HG02973 (cell line): ENCODE results near the gene POU2F3.

ENCODE experiments used
- ATAC-seq: cut with Tn5 transposase; IDR thresholded peaks from one replicate; pipeline ENCODE4 v1.9.1; 2021; ENCODE audit warnings: moderate library complexity; ENCODE audit not compliant: unreplicated experiment

The POU2F3 gene

DNA sequence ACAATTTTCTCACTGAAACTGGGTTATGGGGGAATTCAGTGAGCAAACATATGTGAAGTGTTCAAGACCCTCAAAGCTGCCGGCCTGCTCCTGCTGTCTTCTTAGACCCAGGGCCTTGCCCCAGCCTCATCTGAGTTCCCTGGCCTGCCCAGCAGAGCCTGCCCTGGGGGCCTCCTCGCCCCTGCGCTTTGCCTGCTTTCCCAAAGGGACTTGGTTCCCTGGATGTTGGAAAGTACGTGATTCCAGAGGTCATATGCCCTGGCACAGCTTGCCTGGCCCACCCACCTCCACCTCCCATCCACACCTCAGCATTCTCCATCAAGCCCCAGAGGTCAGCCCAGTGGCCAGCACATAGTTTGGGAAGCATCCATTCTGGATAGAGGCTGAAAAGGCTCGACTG, 13.7 kb upstream of the POU2F3 start:
- no peak for ATAC-seq

DNA sequence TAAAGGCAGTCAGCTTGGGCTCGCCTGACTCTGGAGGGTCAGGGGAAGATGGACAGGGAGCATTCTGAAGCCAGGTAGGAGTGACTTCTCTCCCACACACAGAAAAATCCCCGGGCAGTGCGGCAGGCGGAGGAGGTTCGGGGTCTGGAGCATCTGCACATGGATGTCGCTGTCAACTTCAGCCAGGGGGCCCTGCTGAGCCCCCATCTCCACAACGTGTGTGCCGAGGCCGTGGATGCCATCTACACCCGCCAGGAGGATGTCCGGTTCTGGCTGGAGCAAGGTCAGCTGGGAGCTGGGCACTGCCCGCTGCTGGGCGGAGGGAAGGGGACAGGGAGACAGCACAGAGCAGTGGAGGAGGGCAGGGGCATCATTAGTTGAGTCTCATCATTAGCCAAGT, 13.2 kb upstream of the POU2F3 start:
- no peak for ATAC-seq

DNA sequence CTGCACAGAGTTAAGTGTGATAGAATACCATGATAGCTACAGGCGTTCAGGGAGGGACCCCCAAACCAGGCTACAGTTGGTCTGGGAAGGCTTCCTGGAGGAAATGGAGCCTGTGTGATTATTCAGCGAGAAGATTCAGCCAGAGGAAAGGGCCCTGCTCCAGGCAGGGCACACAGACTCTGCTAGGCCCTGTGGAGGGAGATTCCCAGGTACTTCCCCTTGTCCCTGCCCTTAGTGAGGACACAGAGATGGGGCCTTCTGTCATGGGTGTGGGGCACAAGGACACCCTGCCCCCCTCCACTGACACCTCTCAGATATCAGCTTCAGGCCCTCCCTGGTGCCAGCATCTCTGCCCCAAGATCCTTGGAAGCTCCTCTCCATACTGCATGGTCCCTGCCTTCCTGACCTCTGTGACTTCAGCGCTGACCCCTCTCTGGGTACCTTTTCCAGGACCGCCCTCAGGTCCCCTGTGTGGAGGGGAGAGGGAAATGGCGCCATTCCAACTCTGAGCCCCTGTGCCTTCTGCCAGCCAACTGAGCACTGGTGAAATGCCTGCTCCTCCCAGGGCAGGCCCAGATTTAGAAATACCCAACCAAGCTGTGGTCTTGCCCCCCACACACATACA, 12.6 kb upstream of the POU2F3 start:
- ATAC-seq, result no peak

DNA sequence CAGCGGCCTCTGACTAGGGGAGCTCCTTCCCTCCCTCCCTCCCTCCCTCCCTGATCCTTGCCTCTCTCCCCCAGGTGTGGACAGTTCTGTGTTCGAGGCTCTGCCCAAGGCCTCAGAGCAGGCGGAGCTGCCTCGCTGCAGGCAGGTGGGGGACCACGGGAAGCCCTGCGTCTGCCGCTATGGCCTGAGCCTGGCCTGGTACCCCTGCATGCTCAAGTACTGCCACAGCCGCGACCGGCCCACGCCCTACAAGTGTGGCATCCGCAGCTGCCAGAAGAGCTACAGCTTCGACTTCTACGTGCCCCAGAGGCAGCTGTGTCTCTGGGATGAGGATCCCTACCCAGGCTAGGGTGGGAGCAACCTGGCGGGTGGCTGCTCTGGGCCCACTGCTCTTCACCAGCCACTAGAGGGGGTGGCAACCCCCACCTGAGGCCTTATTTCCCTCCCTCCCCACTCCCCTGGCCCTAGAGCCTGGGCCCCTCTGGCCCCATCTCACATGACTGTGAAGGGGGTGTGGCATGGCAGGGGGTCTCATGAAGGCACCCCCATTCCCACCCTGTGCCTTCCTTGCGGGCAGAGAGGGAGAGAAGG, 11.1 kb upstream of the POU2F3 start:
- no peak for ATAC-seq

DNA sequence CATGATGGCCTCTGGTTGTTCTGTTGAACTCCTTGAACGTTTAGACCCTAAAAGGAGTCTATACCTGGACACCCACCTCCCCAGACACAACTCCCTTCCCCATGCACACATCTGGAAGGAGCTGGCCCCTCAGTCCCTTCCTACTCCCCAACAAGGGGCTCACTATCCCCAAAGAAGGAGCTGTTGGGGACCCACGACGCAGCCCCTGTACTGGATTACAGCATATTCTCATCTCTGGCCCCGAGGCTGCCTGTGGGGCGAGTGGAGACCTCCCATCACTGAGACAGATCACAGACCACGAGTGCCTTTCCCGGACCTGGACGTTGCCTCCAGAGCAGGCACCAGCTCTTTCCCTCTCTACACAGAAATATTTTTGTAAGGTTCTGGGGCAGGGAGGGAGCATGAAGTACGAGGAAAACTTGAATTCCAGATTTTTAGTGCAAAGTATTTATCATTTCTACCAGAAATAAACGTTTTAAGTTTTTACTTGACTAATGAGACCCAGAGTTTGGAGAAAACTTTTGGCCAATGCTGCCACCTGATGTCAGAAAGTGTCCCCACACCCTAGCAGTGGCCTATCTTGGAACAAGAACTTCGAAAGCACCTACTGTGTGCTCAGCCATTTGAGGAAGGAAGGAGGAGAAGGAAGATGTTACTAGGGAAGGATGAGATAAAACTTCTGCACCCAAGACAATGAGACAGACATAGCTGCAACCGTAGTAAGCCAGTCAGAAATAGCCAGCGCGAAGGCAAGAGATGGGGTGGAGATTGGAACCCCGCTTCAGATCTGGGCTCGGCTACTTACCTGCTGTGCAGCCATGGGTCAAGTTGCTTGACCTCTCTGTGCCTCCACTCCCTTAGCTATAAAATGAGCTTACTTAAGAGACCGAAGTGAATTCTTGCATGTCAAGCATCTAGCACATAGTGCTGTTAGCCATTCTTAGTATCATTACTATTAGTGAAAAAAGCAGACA, 10.2 kb upstream of the POU2F3 start:
- no peak for ATAC-seq

DNA sequence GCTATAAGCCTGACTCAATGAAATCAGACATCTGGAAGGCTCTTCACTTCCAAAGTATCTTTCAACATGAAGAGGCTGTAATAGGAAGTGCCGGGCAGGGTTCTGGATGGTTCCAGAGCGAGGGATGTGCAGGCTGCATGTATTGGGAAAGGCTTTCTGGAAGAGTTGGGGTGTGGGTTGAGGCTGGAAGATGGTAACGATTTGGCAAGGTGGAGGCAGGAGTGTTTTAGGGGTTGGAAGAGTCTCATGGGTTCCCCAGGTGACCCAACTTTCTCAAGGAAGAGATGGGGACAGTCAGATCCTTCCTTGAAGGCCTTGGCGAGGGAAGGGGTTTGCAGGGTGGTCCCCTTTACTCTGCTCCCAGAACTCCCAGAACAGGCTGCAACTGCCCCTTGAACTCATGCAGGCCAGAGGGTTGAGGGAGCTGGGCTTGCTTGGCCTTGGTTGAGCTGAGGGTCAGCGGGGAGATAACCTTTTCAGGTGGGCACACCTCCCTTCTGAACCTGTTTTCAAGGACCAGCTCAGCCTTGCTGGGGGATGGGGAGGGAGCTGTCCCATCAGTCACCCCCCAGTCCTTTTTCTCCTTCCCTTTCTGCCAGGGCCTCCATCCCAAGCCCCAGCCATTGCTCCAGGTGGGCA, 9.4 kb upstream of the POU2F3 start:
- ATAC-seq, result no peak

DNA sequence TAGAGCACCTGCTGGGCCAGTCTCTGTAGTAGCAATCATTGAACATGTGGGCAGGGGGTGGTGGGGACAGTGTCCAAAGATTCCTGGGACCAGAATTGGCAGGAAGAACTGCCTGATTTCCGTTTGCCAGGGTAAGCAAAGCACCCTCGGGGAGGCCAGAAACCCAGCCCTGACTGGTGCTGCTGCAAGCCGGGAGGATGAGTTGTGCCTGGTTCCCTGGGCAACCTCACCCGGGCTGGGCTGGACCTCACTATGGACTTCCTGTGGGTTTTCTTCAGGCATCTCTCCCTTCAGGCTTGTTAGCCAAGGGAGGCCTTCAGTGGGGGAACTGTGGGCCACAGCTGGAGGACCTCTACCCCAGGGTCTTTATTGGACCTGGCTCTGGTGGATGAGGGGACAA, 8.0 kb upstream of the POU2F3 start:
- no peak for ATAC-seq

DNA sequence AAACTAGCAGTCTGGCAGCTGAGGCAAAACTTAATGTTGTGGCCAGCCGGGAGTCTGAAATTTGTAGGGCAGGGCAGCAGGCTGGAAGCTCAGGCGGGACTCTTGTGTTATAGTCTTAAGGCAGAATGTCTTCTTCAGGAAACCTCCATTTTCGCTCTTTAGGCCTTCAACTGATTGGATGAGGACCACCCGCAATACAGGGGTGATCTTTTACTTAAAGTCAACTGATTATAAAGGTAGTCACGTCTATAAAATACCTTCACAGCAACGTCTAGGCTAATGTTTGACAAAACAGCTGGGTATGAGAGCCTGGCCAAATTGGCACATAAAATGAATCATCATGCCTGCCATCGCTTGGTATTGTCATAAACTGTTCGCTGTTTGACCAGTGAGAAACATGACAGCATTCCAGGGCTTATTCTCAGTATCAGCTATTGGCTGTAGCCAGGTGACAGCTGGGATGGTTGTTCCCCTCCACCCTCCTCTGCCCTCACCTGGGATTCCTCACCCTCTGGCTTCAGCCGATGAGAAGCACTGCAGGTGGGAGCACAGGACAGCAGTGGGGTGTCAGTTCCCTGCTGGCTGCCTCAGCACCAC, 6.6 kb upstream of the POU2F3 start:
- no peak for ATAC-seq

DNA sequence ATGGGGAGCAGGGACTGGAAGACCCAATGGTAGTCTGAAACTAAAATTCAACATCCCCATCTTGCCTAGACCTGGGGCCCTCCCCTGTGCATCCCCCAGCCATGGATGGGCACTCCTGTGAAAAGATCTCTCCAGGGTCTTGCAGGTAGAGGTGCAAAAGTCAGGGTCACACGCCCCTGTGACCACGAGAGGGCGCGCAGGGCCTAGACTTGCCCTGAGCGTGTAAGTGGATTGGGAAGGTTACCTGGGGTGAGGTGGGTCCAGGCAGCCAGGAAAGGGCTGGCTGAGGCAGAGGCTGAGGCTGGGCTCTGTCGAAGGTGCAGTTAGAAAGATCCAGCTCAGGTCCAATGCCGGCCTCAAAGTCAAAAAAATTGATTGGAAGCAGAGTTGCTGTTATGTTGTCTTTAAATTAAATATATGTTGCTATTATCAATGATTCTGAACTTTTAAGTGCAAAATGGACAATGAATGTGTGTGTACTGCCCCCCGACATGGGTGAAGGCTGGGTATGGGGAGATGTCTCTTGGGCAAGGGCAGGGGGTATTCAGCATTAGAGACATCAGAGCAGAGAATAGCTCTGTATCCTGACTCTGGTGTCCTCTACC, 4.8 kb upstream of the POU2F3 start:
- ATAC-seq, result no peak

DNA sequence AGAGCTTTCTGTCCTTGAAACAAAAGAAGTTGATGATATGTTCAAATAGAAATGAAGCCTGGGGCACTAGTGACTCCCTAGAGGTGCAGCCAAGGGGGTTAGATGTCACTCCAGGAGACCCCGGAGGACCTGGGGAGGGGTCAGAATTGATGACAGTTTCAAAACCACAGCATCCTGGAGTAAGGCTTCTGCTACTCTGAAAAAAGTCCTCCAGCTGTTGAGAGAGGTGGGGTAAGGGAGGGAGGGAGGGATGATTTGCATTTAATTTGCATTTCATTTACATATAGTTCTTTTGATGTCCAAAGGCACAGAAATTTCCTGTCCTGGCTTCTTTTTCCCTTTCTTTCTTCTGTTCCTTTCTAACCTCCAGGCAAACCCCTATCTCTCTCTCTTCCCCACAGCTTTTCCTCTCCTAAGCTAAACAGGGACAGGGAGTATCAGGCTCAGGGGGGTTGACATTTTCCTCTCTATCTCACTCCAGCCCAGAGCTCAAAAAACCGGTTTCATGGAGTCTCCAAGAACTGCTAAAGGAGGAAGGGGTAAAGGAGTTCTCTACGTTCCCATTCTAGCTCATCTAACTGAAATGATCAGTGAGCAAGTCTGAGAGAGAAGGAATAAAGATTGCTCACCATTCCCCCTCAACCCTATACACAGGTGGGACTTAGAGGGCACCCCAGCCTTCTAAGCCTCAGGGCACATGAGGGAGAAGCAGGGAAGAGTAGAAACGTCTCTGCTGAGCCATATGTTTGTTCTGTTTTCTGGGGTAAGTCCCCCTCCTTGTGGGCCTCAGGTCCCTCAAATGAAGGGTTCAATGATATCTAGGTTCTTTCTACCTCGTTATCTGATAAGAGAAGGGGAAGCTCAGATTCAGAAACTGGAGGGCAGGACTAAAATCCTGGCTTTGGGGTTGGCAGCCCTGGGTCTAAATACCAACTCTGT, 3.5 kb upstream of the POU2F3 start:
- ATAC-seq, result no peak

DNA sequence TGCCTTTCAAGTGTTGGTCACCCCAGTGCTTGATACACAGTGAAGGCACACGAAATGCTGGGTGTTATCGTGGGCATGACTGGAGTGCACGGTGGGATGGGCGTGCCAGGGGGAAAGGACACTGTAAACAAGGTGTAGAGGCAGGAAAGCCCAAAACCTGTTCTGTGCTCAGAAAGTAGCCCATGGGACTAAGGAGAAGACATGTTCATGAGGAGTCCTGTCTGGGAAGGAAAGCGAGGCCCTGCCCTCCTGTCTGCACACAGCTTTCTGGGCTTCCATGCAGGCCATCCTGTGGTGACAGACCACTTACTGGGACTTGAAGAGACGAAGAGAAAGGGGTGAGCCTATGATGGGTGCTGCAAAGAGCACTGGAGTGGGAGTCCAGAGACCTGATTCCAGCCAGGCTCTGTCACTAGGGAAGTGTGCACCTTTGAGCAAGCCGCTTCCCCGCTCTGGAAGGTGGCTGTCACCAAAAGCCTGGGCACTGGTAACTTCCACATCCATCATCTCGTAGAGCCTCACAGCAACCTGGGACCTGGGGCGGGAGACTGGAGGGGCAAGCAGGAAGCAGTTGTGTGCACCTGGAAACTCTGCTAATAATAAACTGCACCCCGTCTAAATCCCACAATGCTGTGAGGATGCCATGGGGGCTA, 846 bp upstream of the POU2F3 start:
- ATAC-seq, result no peak

DNA sequence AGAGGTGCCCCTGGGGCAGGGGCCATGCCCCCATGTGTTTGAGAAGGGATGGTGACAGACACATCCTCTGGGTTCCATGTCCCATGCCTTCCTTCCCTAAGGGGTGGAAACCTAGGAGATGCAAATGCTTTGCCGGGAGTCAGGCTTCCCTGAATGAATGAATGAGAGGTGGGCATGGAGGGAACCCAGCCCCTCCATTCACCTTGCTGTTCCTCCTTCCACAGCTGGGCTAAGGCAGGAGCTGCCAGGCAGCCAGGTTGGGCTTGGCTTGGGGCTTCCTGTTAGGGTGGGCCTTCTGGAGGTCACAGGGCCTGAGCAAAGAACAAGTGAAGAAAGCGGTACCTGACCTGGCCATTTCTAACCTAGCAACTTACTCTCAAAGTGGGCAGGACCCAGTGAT, 926 bp downstream of the POU2F3 start:
- ATAC-seq, result no peak

DNA sequence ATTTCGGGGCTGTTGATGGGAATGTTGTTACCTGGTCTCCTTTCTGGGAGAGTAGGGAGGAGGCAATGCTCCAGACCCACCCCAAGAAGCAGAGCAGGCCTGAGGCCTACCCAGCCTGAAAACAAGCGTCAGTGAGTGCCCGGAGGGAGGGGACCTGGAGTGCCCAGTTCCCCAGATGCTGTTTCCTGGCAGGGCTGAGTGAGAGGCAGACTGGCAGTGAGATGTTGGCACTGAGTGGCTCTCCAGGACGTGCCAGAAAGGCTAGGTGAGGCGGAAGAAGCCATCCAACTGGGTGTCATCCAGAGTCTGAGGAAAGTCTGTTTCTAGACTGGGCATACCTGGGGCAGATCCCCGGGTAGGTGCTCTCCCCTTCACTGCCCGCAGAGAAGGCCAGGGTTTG, 1.3 kb downstream of the POU2F3 start:
- ATAC-seq, result no peak

DNA sequence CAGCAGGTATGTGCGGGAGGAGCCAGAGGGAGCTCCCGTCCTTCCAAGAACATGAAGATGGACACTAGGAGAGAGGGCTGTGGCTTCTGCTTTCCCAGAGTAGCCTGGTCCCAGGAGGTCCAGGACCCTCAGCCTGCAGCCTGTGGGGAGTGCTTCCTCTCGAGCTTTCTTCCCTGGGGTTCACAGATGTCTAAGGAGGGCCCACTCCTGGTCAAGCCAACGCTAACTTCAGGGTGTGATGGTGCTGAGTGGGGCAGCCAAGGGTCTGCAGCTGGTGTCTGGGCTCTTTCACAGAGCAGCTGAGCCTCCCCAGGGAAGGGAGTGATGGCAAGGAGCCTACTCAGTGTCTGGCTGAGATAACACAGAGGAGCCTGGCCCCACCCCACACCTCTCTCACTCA, 3.3 kb downstream of the POU2F3 start:
- no peak for ATAC-seq

DNA sequence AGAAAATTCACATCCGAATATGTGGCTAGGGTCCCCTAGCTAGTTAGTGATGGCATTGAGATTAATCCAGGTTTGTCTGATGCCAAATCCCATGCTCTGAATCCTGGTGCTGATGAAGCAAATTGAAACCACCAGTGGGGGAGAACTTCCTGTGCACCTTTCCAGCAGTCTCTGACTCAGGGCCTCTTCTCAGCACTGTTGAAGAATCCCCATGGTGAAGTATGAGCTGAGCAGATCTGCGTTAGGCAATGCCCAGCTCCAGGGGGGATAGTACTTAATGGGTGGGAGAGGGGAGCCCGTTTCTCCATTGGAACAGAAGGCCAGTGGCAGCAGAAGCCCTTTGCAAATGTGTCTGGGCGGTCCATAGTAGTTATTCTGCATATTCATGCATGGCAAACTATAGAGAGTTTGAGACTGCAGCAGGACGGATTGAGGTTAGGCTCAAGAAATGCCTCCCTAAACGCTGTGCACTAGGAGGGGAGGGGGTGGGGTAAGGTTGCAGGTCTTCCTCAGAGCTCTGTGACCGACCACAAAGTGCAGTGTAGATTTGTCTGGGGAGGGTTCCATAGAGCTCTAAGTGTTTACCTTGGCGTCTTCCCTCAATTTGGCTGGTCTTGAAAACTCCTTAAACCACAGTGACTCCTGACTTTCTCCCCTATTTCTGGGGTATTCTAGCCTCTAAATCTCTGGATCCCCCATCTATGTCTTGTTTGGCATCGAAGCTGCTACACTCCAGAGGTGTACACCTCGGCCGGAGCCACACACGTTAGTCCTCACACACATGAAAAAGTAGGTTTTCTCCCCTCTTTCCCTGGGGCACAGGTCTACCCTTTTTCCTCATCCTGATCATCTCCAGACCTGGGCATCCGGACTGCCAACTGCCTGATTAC, 4.8 kb downstream of the POU2F3 start:
- no peak for ATAC-seq

DNA sequence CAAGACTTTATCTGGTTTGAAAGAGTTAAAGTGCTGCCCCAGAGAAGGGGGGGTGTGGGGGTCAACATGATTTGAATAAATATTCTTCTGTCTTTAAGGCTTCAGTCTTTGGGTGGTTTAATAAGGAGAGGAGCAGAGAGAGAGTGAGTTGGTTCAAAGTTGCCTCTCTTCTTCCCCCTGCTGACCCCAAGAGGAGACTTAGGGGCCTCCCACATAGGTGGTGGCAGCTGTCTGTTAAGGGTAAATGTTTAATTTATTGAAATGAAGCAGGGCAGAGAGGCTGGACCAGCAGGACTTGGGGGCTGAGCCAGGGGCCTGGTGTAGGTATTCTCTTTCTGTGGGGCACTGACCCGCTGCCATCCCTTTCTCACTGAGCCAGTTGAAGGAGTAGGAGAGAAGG, 5.5 kb downstream of the POU2F3 start:
- no peak for ATAC-seq

DNA sequence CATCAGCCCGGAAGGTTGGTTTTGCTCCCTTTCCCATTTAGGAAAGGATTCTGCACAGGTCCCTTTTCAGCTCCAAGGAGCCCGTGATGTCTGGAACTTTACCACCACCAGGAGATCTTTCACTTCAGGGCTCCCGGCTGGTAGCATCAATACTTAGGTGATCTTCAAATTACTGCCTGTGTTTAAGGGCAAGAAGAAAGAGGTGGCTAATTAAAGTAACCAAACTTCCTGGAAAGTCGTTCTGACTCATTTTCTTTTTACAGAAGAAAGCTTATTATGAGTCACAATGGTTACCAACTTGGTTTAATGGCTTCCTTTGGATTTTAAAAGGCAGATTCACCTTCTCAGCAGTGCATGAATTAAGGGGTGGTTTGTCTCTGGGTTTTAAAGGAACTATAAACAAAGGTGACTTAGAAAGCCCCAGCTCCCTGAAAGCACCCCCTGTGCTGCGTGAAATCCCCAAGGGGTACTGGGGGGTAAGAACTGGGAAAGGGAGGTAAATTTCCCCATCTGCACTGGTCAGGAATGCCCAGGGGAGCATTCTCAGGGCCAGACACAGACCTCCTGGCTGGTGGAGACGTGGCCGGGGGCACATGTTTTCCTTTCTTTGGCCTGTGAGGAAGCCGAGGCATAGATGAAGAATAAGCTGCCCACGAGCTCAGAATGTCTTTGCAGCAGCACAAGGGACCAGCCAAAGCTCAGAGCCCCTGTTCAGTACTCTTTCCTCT, 8.8 kb downstream of the POU2F3 start:
- ATAC-seq, result peak; percentile 81
